Common myeloid progenitor, CD34-positive (primary cell): ENCODE data around the gene SLC4A5.

ENCODE experiments used
- CTCF ChIA-PET: fragments of 350-600 bp; sonication (Branson Sonifier 250); formaldehyde crosslinking; loops from one replicate; lab custom pipeline; 2021; ENCODE audit warnings: antibody characterized with exemption; lab: Charles Lee
- POLR2A ChIA-PET: fragments of 350-600 bp; sonication (Branson Sonifier 250); formaldehyde crosslinking; loops from one replicate; lab custom pipeline; 2021; ENCODE audit warnings: antibody characterized with exemption; lab: Charles Lee
- DNase-seq, 3 donors: peaks; one replicate each; pipeline versions ENCODE4 v3.0.0 to v3.0.0-alpha.2; 2013
- H3K27ac ChIP-seq, 2 experiments: 1 replicate in 1 of 2; 2 replicates in 1 of 2; pipeline ENCODE4 v1.7.0; 2013; ENCODE audit warnings: inconsistent platforms in 2 of 2, low read length in 2 of 2, mild to moderate bottlenecking in 2 of 2, low read depth in 1 of 2, moderate library complexity in 1 of 2; ENCODE audit not compliant: severe bottlenecking in 2 of 2, insufficient read depth in 1 of 2, poor library complexity in 1 of 2
- H3K27me3 ChIP-seq, 5 experiments: replicated peaks in 2 of 5; 1 replicate in 3 of 5; 2 replicates in 2 of 5; pipeline versions ENCODE4 v1.6.1 to v1.7.0; 2013; ENCODE audit warnings: low read length in 4 of 5, mild to moderate bottlenecking in 2 of 5, moderate library complexity in 2 of 5, inconsistent platforms in 1 of 5; ENCODE audit not compliant: insufficient read depth in 5 of 5, control insufficient read depth in 4 of 5
- H3K36me3 ChIP-seq, 4 experiments: 1 replicate in 2 of 4; 2 replicates in 2 of 4; pipeline versions ENCODE4 v1.6.1 to v1.7.0; 2013; ENCODE audit warnings: low read length in 3 of 4, control low read depth in 1 of 4, mild to moderate bottlenecking in 1 of 4; ENCODE audit not compliant: control insufficient read depth in 4 of 4, insufficient read depth in 4 of 4
- H3K4me1 ChIP-seq, 4 experiments: 1 replicate in 3 of 4; 2 replicates in 1 of 4; pipeline versions ENCODE4 v1.6.1 to v1.7.1; 2013; ENCODE audit warnings: low read length in 3 of 4, mild to moderate bottlenecking in 3 of 4, control low read depth in 1 of 4, inconsistent platforms in 1 of 4, moderate library complexity in 1 of 4; ENCODE audit not compliant: control insufficient read depth in 4 of 4, insufficient read depth in 4 of 4; ENCODE audit errors: control extremely low read depth in 1 of 4
- H3K4me3 ChIP-seq, 7 experiments: 1 replicate in 4 of 7; 2 replicates in 3 of 7; pipeline versions ENCODE4 v1.5.1 to v1.7.0; 2013; ENCODE audit warnings: mild to moderate bottlenecking in 7 of 7, low read length in 6 of 7, moderate library complexity in 6 of 7, inconsistent platforms in 2 of 7, low read depth in 2 of 7, control low read depth in 1 of 7; ENCODE audit not compliant: insufficient read depth in 4 of 7, control insufficient read depth in 1 of 7; ENCODE audit errors: extremely low read depth in 1 of 7
- H3K9me3 ChIP-seq, 5 experiments: 1 replicate in 4 of 5; 2 replicates in 1 of 5; pipeline versions ENCODE4 v1.6.1 to v1.7.1; 2013; ENCODE audit warnings: low read length in 4 of 5, mild to moderate bottlenecking in 2 of 5, inconsistent platforms in 1 of 5, low read depth in 1 of 5, moderate library complexity in 1 of 5; ENCODE audit not compliant: control insufficient read depth in 4 of 5, insufficient read depth in 2 of 5; ENCODE audit errors: control extremely low read depth in 1 of 5
- WGBS: methylation state at CpG from one replicate; pipeline ENCODE4 v1.1.5; 2013; ENCODE audit not compliant: insufficient coverage; 5-methylcytosine and 5-hydroxymethylcytosine counted together

SLC4A5 gene

GRCh38 chr2:74368499-74368898 is 25.3 kb upstream of the SLC4A5 start:
- CTCF ChIA-PET = interaction anchor here (1.9 to 2.2 kb wide), 2 partner anchors 13 to 23 kb away, joined by 4 to 7 read pairs; no protein-coding TSS in a partner anchor
- Histone ChIP-seq H3K27ac (no peak overlapping the region), H3K9me3 (no peaks in the 10 kb centered on the region), H3K36me3 (peaks cover 12 to 86% (median 71%) of the 10 kb centered on the region in 4 experiments), H3K27me3 (no peaks in the 10 kb centered on the region), H3K4me3 (no peak overlapping the region), H3K4me1 (no peaks in the 10 kb centered on the region)
- no peak for DNase-seq
- POLR2A ChIA-PET = no interaction called here
- WGBS = 90% methylated on average over 4 of the region's 5 CpGs

DNA sequence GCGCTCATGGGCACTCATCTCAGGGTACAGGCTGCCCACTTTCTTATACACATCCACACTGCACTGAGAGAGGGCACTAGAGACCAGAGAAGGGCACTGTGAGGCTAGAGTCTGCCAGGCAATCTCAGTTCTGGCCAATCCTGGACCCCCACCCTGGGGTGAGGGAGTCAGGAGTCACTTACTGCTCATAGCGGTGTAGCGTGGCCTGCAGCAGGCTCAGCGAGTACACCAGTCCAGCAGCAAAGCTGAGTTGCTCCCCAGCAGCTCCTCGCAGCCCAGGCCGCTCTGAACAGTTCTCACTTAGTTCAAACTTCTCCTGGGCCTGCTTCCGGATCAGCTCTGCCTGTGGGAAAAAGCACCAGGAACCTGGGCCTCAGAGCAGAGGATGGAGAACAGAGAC is 24.6 kb upstream of the SLC4A5 start:
- POLR2A ChIA-PET = no interaction called here
- CTCF ChIA-PET = interaction anchor here (1.9 to 2.2 kb wide), 2 partner anchors 14 to 23 kb away, joined by 4 to 7 read pairs; no protein-coding TSS in a partner anchor
- 100% methylated on average over 6 of the region's 7 CpGs for WGBS
- Histone ChIP-seq H3K4me1 (no peaks in the 10 kb centered on the region), H3K27me3 (no peaks in the 10 kb centered on the region), H3K27ac (no peak overlapping the region), H3K36me3 (peaks cover 18 to 94% (median 76%) of the 10 kb centered on the region in 4 experiments), H3K9me3 (no peaks in the 10 kb centered on the region), H3K4me3 (no peak overlapping the region)
- DNase-seq = no peak

- Histone ChIP-seq H3K4me1 (no peaks in the 10 kb centered on the region), H3K27me3 (no peaks in the 10 kb centered on the region), H3K27ac (no peak overlapping the region), H3K36me3 (peaks cover 28 to 100% (median 89%) of the 10 kb centered on the region in 4 experiments), H3K4me3 (no peak overlapping the region), H3K9me3 (no peaks in the 10 kb centered on the region)
- ChIA-PET CTCF (interaction anchor here (1.1 kb wide), 1 partner anchor 12 kb away, joined by 3 read pairs; no protein-coding TSS in a partner anchor), POLR2A (no interaction called here)
- WGBS = 100% methylated on average over 1 of the region's 3 CpGs
- no peak for DNase-seq
Observed at GRCh38 chr2:74366036-74366435, 22.8 kb upstream of the SLC4A5 start.

DNA sequence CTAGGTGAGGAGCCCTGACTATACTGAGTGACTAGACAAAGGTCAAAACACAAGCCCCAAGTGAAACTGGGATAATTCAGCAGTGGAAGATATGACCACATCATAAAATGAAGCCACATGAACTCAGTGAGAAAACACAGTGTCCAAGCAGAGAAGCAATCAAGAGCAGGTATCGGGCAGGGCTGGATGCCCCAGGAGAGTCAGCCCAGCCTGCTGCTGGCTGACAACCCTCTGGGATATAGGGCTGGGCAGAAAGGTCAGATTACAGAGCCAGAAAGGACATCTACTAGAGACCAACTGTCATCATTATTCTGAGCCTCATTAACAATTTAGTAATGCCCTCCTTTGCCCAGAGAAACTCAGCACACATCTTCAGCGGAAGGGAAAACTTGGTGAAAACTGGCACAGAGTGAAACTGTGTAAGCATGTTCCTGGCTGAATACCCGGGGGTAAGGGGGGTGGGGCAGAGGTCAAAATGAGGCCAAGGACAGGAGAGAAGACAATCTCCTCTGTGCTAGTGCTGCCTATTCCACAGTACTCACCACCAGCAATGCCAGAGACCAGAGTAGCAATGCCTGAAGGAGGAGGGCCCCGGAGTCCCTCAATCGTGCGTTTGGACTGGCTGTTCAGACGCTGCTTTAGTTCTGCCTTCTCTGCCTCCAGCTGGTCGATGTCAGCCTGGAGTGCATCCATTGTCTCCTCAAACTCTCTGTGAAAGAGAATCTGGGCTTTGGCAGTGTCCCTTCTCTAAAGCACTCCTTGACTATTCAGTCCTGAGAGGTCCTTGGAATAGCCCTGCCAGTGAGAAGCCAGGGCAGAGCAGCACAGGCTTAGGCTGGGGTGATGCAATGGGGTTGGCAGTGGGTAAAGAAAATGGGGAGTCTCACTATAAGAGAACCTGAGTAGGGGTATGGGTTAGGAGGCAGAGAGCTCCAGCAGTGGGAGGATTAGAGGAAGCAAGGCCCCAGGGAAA is 21.6 kb upstream of the SLC4A5 start:
- DNase-seq = no peak
- CTCF ChIA-PET = no interaction called here
- Histone ChIP-seq H3K27ac (no peak overlapping the region), H3K9me3 (no peaks in the 10 kb centered on the region), H3K4me1 (no peaks in the 10 kb centered on the region), H3K4me3 (no peak overlapping the region), H3K36me3 (peaks cover 30 to 100% (median 87%) of the 10 kb centered on the region in 4 experiments), H3K27me3 (no peaks in the 10 kb centered on the region)
- WGBS = 93% methylated on average over 6 of the region's 8 CpGs
- POLR2A ChIA-PET = no interaction called here

- ChIA-PET POLR2A (no interaction called here), CTCF (interaction anchor here (1.2 kb wide), 1 partner anchor 18 kb away, joined by 3 read pairs; the partner anchor contains the start of gene DCTN1)
- 91% methylated on average over 9 of the region's 11 CpGs for WGBS
- H3K4me1 ChIP-seq = no peaks in the 10 kb centered on the region
- no peaks in the 10 kb centered on the region for H3K27me3 ChIP-seq
- no peak overlapping the region for H3K27ac ChIP-seq
- H3K9me3 ChIP-seq = no peaks in the 10 kb centered on the region
- no peak overlapping the region for H3K4me3 ChIP-seq
- peaks cover 25 to 97% (median 79%) of the 10 kb centered on the region in 4 experiments for H3K36me3 ChIP-seq
- no peak for DNase-seq
Observed at GRCh38 chr2:74361327-74361726, 18.1 kb upstream of the SLC4A5 start.

DNA sequence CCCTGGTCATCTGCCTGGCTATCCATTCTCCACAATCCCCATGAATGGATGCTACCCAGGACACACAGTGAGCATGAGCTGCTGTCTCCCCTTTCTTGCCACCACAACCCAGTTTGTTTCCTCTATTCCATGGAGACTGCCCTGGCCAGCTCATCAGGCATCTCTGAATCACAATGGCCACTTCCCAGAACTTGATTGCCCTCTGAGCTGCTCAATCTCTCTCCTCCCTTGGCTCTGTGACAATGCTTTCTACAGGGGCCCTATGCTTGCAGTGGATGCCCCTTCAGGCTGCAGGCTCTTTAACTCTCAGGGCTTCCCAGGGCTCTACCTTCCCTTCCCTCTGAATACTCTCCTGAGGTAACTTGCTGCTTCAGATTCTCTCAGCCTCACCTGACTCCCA is 14.4 kb upstream of the SLC4A5 start:
- no peak overlapping the region for H3K4me3 ChIP-seq
- no peaks in the 10 kb centered on the region for H3K27me3 ChIP-seq
- no peaks in the 10 kb centered on the region for H3K4me1 ChIP-seq
- no peak for DNase-seq
- CTCF ChIA-PET = interaction anchor here (0.9 to 1.9 kb wide), 2 partner anchors 22 to 23 kb away, joined by 4 to 5 read pairs; no protein-coding TSS in a partner anchor
- no peak overlapping the region for H3K27ac ChIP-seq
- POLR2A ChIA-PET = no interaction called here
- H3K36me3 ChIP-seq = peaks cover 13 to 65% (median 54%) of the 10 kb centered on the region in 4 experiments
- H3K9me3 ChIP-seq = no peaks in the 10 kb centered on the region

DNA sequence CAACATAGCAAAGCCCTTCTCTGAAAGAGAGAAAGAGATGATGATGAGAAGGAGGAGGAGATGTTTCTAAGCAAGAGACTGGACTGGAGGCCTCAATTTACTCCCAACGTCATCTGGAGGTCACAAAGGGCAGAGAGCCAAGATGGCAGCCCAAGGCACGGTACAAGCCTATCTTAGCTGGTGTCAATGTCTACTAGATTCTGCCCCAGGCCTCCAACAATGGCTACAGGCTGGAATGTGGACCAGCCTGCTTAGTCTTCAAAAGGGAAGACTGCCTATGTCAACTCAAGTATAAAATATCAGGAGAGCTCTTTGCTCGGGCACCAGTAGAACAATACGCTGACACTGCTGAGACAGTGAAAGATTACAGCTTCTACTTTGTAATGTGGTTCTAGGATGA is 6.7 kb upstream of the SLC4A5 start:
- no peak for DNase-seq
- H3K9me3 ChIP-seq = no peaks in the 10 kb centered on the region
- ChIA-PET POLR2A (no interaction called here), CTCF (interaction anchor here (1.0 to 2.4 kb wide), 3 partner anchors 11 to 100 kb away, joined by 3 to 8 read pairs (median 3); no protein-coding TSS in a partner anchor)
- WGBS = 89% methylated on average over 4 of the region's 4 CpGs
- H3K4me3 ChIP-seq = no peak overlapping the region
- H3K27ac ChIP-seq = no peak overlapping the region
- no peaks in the 10 kb centered on the region for H3K4me1 ChIP-seq
- no peaks in the 10 kb centered on the region for H3K36me3 ChIP-seq
- no peaks in the 10 kb centered on the region for H3K27me3 ChIP-seq
